H9 (cell line): Measurements from ENCODE around the gene ZNF385D. TPM values are rescaled to one million over a fixed set of nuclear protein-coding genes. Genes with fewer than 3 reads are reported as not detected.

Source experiments
- DNase-seq: peaks from one replicate; pipeline ENCODE4 v3.0.0-alpha.2; 2017
- H2AFZ ChIP-seq: one replicate; pipeline ENCODE4 v1.6.1; 2013; ENCODE audit warnings: mild to moderate bottlenecking, low read length, control low read depth, moderate library complexity
- H2AK5ac ChIP-seq: 2 replicates; pipeline ENCODE4 v1.6.1; 2013; ENCODE audit warnings: low read length, control low read depth, mixed read lengths; ENCODE audit not compliant: insufficient read length
- H2BK120ac ChIP-seq: one replicate; pipeline ENCODE4 v1.6.1; 2013; ENCODE audit warnings: low read depth, mild to moderate bottlenecking, low read length, control low read depth, inconsistent platforms; ENCODE audit not compliant: poor library complexity, severe bottlenecking
- H2BK12ac ChIP-seq: 2 replicates; pipeline ENCODE4 v1.6.1; 2013; ENCODE audit warnings: low read length, control low read depth, mixed read lengths, low read depth; ENCODE audit not compliant: insufficient read length
- H2BK15ac ChIP-seq: 2 replicates; pipeline ENCODE4 v1.6.1; 2013; ENCODE audit warnings: low read depth, low read length, control low read depth
- H2BK20ac ChIP-seq: one replicate; pipeline ENCODE4 v1.6.1; 2013; ENCODE audit warnings: low read depth, mild to moderate bottlenecking, low read length, control low read depth, inconsistent platforms; ENCODE audit not compliant: poor library complexity, severe bottlenecking
- H2BK5ac ChIP-seq: 2 replicates; pipeline ENCODE4 v1.6.1; 2013; ENCODE audit warnings: low read length, control low read depth, mixed read lengths; ENCODE audit not compliant: insufficient read length
- H3K14ac ChIP-seq: 2 replicates; pipeline ENCODE4 v1.6.1; 2013; ENCODE audit warnings: low read length, control low read depth; ENCODE audit not compliant: insufficient read depth
- H3K18ac ChIP-seq: 2 replicates; pipeline ENCODE4 v1.6.1; 2013; ENCODE audit warnings: low read depth, mild to moderate bottlenecking, mixed read lengths, low read length, control low read depth; ENCODE audit not compliant: insufficient read length
- H3K23ac ChIP-seq: 2 replicates; pipeline ENCODE4 v1.6.1; 2013; ENCODE audit warnings: low read length, control low read depth, mixed read lengths, low read depth; ENCODE audit not compliant: insufficient read length
- H3K23me2 ChIP-seq: 2 replicates; pipeline ENCODE4 v1.6.1; 2013; ENCODE audit warnings: low read depth, mild to moderate bottlenecking, mixed read lengths, low read length, control low read depth; ENCODE audit not compliant: insufficient read length, poor library complexity, severe bottlenecking
- H3K27ac ChIP-seq: 2 replicates; pipeline ENCODE4 v1.5.1; 2013; ENCODE audit warnings: low read length, control low read depth, mixed read lengths, low read depth; ENCODE audit not compliant: insufficient read length
- H3K27me3 ChIP-seq: 2 replicates; pipeline ENCODE4 v1.6.1; 2013; ENCODE audit warnings: low read length, control low read depth, inconsistent platforms; ENCODE audit not compliant: insufficient read depth
- H3K4ac ChIP-seq: 2 replicates; pipeline ENCODE4 v1.6.1; 2013; ENCODE audit warnings: low read depth, mild to moderate bottlenecking, control low read depth, inconsistent platforms, low read length, moderate library complexity
- H3K4me1 ChIP-seq: 2 replicates; pipeline ENCODE4 v1.6.1; 2013; ENCODE audit warnings: low read length, control low read depth, inconsistent platforms; ENCODE audit not compliant: insufficient read depth
- H3K4me2 ChIP-seq: 2 replicates; pipeline ENCODE4 v1.6.1; 2013; ENCODE audit warnings: low read length, control low read depth, mixed read lengths; ENCODE audit not compliant: insufficient read length, insufficient read depth
- H3K56ac ChIP-seq: 2 replicates; pipeline ENCODE4 v1.6.1; 2013; ENCODE audit warnings: low read depth, mild to moderate bottlenecking, mixed read lengths, low read length, control low read depth; ENCODE audit not compliant: insufficient read length
- H3K79me1 ChIP-seq: 2 replicates; pipeline ENCODE4 v1.6.1; 2013; ENCODE audit warnings: low read depth, mild to moderate bottlenecking, moderate library complexity, low read length, control low read depth, inconsistent platforms; ENCODE audit not compliant: insufficient read depth, poor library complexity, severe bottlenecking
- H3K79me2 ChIP-seq: 2 replicates; pipeline ENCODE4 v1.6.1; 2013; ENCODE audit warnings: low read length, control low read depth, inconsistent platforms; ENCODE audit not compliant: insufficient read depth
- H3K9ac ChIP-seq: 2 replicates; pipeline ENCODE4 v1.6.1; 2013; ENCODE audit warnings: low read length, control low read depth, mixed read lengths; ENCODE audit not compliant: insufficient read length; ENCODE audit errors: extremely low read depth
- H3K9me3 ChIP-seq: one replicate; pipeline ENCODE4 v1.6.1; 2013; ENCODE audit warnings: low read depth, low read length, inconsistent platforms; ENCODE audit not compliant: control insufficient read depth
- H3T11ph ChIP-seq: one replicate; pipeline ENCODE4 v1.6.1; 2013; ENCODE audit warnings: mild to moderate bottlenecking, low read length, control low read depth, inconsistent platforms
- H4K20me1 ChIP-seq: one replicate; pipeline ENCODE4 v1.6.1; 2013; ENCODE audit not compliant: control insufficient read depth, insufficient read length, insufficient read depth
- H4K5ac ChIP-seq: 2 replicates; pipeline ENCODE4 v1.6.1; 2013; ENCODE audit warnings: low read depth, mild to moderate bottlenecking, mixed read lengths, low read length, control low read depth; ENCODE audit not compliant: insufficient read length
- H4K8ac ChIP-seq: replicated peaks from 2 replicates; pipeline ENCODE4 v1.6.1; 2013; ENCODE audit warnings: low read length, control low read depth, mixed read lengths, low read depth; ENCODE audit not compliant: insufficient read length
- H4K91ac ChIP-seq: 2 replicates; pipeline ENCODE4 v1.6.1; 2013; ENCODE audit warnings: low read depth, mild to moderate bottlenecking, moderate library complexity, mixed read lengths, low read length, control low read depth; ENCODE audit not compliant: insufficient read length
- H3K27ac Mint-ChIP-seq, 3 experiments: 2 replicates in 2 of 3; 3 replicates in 1 of 3; pipeline ENCODE4 v1.8.0; 2020 to 2021; ENCODE audit warnings: mixed read lengths in 3 of 3, mild to moderate bottlenecking in 1 of 3, moderate library complexity in 1 of 3
- H3K27me3 Mint-ChIP-seq: 2 replicates; pipeline ENCODE4 v1.8.0; 2021; ENCODE audit warnings: low read depth, mild to moderate bottlenecking, moderate library complexity, mixed read lengths
- H3K36me3 Mint-ChIP-seq, 3 experiments: 2 replicates in 2 of 3; 3 replicates in 1 of 3; pipeline ENCODE4 v1.8.0; 2020 to 2021; ENCODE audit warnings: low read depth in 3 of 3, mixed read lengths in 3 of 3; ENCODE audit not compliant: insufficient read depth in 1 of 3
- H3K4me1 Mint-ChIP-seq, 2 experiments: 2 replicates each; pipeline ENCODE4 v1.8.0; 2020; ENCODE audit warnings: mixed read lengths in 2 of 2
- H3K4me3 Mint-ChIP-seq, 2 experiments: 2 replicates in 1 of 2; 3 replicates in 1 of 2; pipeline ENCODE4 v1.8.0; 2020 to 2021; ENCODE audit warnings: mild to moderate bottlenecking in 2 of 2, mixed read lengths in 2 of 2, moderate library complexity in 1 of 2
- H3K9me3 Mint-ChIP-seq, 2 experiments: 2 replicates in 1 of 2; 3 replicates in 1 of 2; pipeline ENCODE4 v1.8.0; 2020; ENCODE audit warnings: mild to moderate bottlenecking in 2 of 2, mixed read lengths in 2 of 2, moderate library complexity in 1 of 2
- total RNA-seq: library from RNA; stranded (reverse); gene quantifications from 2 replicates; pipeline ENCODE4 v1.2.1, GENCODE V29; 2021
- TF ChIP-seq, protein P1 (sequence below): fragments of 200-600 bp; sonication (generic); conservative IDR thresholded peaks from 3 replicates; pipeline ENCODE4 v1.8.0; 2021; ENCODE audit warnings: antibody characterized with exemption, mild to moderate bottlenecking

The ZNF385D gene
- total RNA-seq, 1 experiment from 2014 or later: 1.5 TPM

GRCh38 chr3:21508246-21508645 is 242.8 kb downstream of the ZNF385D start:
- no peak overlapping the region for H3K4me2 ChIP-seq
- no peak for DNase-seq
- H3T11ph ChIP-seq: no peak overlapping the region
- no peak overlapping the region for H3K56ac ChIP-seq
- no peak overlapping the region for H3K18ac ChIP-seq
- H3K14ac ChIP-seq: no peak overlapping the region
- no peak overlapping the region for H3K27ac ChIP-seq
- H4K8ac ChIP-seq: no peak overlapping the region
- TF ChIP-seq, protein P1, sequence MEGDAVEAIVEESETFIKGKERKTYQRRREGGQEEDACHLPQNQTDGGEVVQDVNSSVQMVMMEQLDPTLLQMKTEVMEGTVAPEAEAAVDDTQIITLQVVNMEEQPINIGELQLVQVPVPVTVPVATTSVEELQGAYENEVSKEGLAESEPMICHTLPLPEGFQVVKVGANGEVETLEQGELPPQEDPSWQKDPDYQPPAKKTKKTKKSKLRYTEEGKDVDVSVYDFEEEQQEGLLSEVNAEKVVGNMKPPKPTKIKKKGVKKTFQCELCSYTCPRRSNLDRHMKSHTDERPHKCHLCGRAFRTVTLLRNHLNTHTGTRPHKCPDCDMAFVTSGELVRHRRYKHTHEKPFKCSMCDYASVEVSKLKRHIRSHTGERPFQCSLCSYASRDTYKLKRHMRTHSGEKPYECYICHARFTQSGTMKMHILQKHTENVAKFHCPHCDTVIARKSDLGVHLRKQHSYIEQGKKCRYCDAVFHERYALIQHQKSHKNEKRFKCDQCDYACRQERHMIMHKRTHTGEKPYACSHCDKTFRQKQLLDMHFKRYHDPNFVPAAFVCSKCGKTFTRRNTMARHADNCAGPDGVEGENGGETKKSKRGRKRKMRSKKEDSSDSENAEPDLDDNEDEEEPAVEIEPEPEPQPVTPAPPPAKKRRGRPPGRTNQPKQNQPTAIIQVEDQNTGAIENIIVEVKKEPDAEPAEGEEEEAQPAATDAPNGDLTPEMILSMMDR: no peak
- no peak overlapping the region for H2AFZ ChIP-seq
- H2BK120ac ChIP-seq: no peak overlapping the region
- H3K27me3 ChIP-seq: no peaks in the 10 kb centered on the region
- Mint-ChIP-seq H3K4me3 (no peak overlapping the region), H3K27ac (no peak overlapping the region), H3K27me3 (no peaks in the 10 kb centered on the region), H3K36me3 (no peaks in the 10 kb centered on the region), H3K4me1 (0 out of 4 replicates have a peak, but pooled peaks cover 0 to 3% of the 10 kb centered on the region in 2 experiments), H3K9me3 (no peaks in the 10 kb centered on the region)
- no peak overlapping the region for H4K91ac ChIP-seq
- no peaks in the 10 kb centered on the region for H4K20me1 ChIP-seq
- no peak overlapping the region for H2BK20ac ChIP-seq
- H3K4ac ChIP-seq: no peak overlapping the region
- no peak overlapping the region for H3K23ac ChIP-seq
- H3K9ac ChIP-seq: no peak overlapping the region
- no peak overlapping the region for H2BK5ac ChIP-seq
- H2AK5ac ChIP-seq: no peak overlapping the region
- H3K79me2 ChIP-seq: no peaks in the 10 kb centered on the region
- H3K79me1 ChIP-seq: no peaks in the 10 kb centered on the region
- no peak overlapping the region for H4K5ac ChIP-seq
- H2BK12ac ChIP-seq: no peak overlapping the region
- no peaks in the 10 kb centered on the region for H3K4me1 ChIP-seq
- no peaks in the 10 kb centered on the region for H3K23me2 ChIP-seq
- no peaks in the 10 kb centered on the region for H3K9me3 ChIP-seq
- H2BK15ac ChIP-seq: no peak overlapping the region
